ENCODE data around the gene PBX4.

Gene PBX4

GRCh38 chr19:19579533-19580361 is 38.7 kb downstream of the PBX4 start:
- Histone ChIP-seq H3K4me3 (replicated peaks; ENCODE audit: insufficient read depth, low read length) (no peak overlapping the region), H3K27ac (replicated peaks) (no peak overlapping the region), H3K27me3 (ENCODE audit: insufficient read depth, poor library complexity, severe bottlenecking) (no peaks in the 10 kb centered on the region)
- no peak for TF ChIP-seq CTCF (IDR thresholded peaks at IDR 0.05; ENCODE audit: insufficient read depth, low read length)
- no peak for TF ChIP-seq POLR2AphosphoS5 (IDR thresholded peaks at IDR 0.05; ENCODE audit: low read depth)
- no peak for TF ChIP-seq GABPA (IDR thresholded peaks at IDR 0.05; ENCODE audit: low read depth)
- no peak for TF ChIP-seq SPI1 (IDR thresholded peaks at IDR 0.05; ENCODE audit: borderline replicate concordance, low read depth)
- no peak for TF ChIP-seq REST (IDR thresholded peaks at IDR 0.05; ENCODE audit: insufficient replicate concordance, low read depth)
- no peak for DNase-seq (ENCODE audit: low read depth in 1 of 2, low spot score in 1 of 2)

GRCh38 chr19:19578252-19578651 is 40.2 kb downstream of the PBX4 start:
- H3K4me3 ChIP-seq (replicated peaks; ENCODE audit: insufficient read depth, low read length) = no peak overlapping the region
- TF ChIP-seq CTCF (IDR thresholded peaks at IDR 0.05; ENCODE audit: insufficient read depth, low read length) (no peak), SPI1 (IDR thresholded peaks at IDR 0.05; ENCODE audit: borderline replicate concordance, low read depth) (no peak), GABPA (IDR thresholded peaks at IDR 0.05; ENCODE audit: low read depth) (no peak), POLR2AphosphoS5 (IDR thresholded peaks at IDR 0.05; ENCODE audit: low read depth) (no peak), REST (IDR thresholded peaks at IDR 0.05; ENCODE audit: insufficient replicate concordance, low read depth) (no peak)
- no peak for DNase-seq (ENCODE audit: low read depth in 1 of 2, low spot score in 1 of 2)
- H3K27ac ChIP-seq (replicated peaks) = no peak overlapping the region
- no peaks in the 10 kb centered on the region for H3K27me3 ChIP-seq (ENCODE audit: insufficient read depth, poor library complexity, severe bottlenecking)

- TF ChIP-seq GABPA (IDR thresholded peaks at IDR 0.05; ENCODE audit: low read depth) (no peak), SPI1 (IDR thresholded peaks at IDR 0.05; ENCODE audit: borderline replicate concordance, low read depth) (no peak), POLR2AphosphoS5 (IDR thresholded peaks at IDR 0.05; ENCODE audit: low read depth) (no peak), CTCF (IDR thresholded peaks at IDR 0.05; ENCODE audit: insufficient read depth, low read length) (no peak), REST (IDR thresholded peaks at IDR 0.05; ENCODE audit: insufficient replicate concordance, low read depth) (no peak)
- no peak overlapping the region for H3K4me3 ChIP-seq (replicated peaks; ENCODE audit: insufficient read depth, low read length)
- no peaks in the 10 kb centered on the region for H3K27me3 ChIP-seq (ENCODE audit: insufficient read depth, poor library complexity, severe bottlenecking)
- H3K27ac ChIP-seq (replicated peaks) = no peak overlapping the region
- DNase-seq (ENCODE audit: low read depth in 1 of 2, low spot score in 1 of 2) = no peak
Observed at GRCh38 chr19:19575411-19575810, 43.1 kb downstream of the PBX4 start.
